ENCODE data around the gene FST.

The FST gene

GRCh38 chr5:53508125-53508524 lies 27.7 kb downstream of the FST start:
- H2BK12ac ChIP-seq (ENCODE audit: low read length) = no peak overlapping the region
- no peak overlapping the region for H3K4ac ChIP-seq (ENCODE audit: low read depth, low read length)
- H3K18ac ChIP-seq (ENCODE audit: low read length) = no peak overlapping the region
- H3K27me3 ChIP-seq (ENCODE audit: insufficient read depth, low read length) = no peaks in the 10 kb centered on the region
- no peak overlapping the region for H2AFZ ChIP-seq (ENCODE audit: insufficient read depth, low read length, poor library complexity)
- no peak overlapping the region for H4K91ac ChIP-seq (ENCODE audit: low read depth, low read length)
- H4K8ac ChIP-seq (ENCODE audit: low read depth, low read length) = no peak overlapping the region
- DNase-seq = peak; percentile 46 to 56
- peaks cover 0 to 1% of the 10 kb centered on the region in 2 experiments for H3K4me1 ChIP-seq (ENCODE audit: control insufficient read depth in 1 of 2, insufficient read depth in 2 of 2, low read length in 2 of 2)
- H3K27ac ChIP-seq (ENCODE audit: low read depth, low read length) = no peak overlapping the region
- H2BK120ac ChIP-seq (ENCODE audit: insufficient read depth, low read length, poor library complexity) = no peak overlapping the region
- no peak overlapping the region for H2AK5ac ChIP-seq (ENCODE audit: low read length)
- H3K4me3 ChIP-seq (ENCODE audit: low read depth, low read length) = no peak overlapping the region
- H3K14ac ChIP-seq (ENCODE audit: low read length) = no peak overlapping the region
- peaks cover 10% of the 10 kb centered on the region for H3K9me3 ChIP-seq (ENCODE audit: insufficient read depth, low read depth, low read length)
- no peak overlapping the region for H3K9ac ChIP-seq (ENCODE audit: low read length)
- H3K79me1 ChIP-seq (ENCODE audit: low read length) = no peaks in the 10 kb centered on the region
- no CpG with 5 or more reads among the region's 3 CpGs for WGBS (ENCODE audit: extremely low coverage, insufficient coverage, insufficient read length)
- H3K79me2 ChIP-seq (ENCODE audit: control insufficient read depth, insufficient read depth, low read length, poor library complexity) = no peaks in the 10 kb centered on the region
- no peak overlapping the region for H2BK5ac ChIP-seq (ENCODE audit: low read depth, low read length, poor library complexity)
- no peaks in the 10 kb centered on the region for H3K36me3 ChIP-seq (ENCODE audit: control insufficient read depth in 1 of 2, insufficient read depth in 2 of 2, low read length in 2 of 2)
- H3K23ac ChIP-seq (ENCODE audit: low read length) = no peak overlapping the region
- no peak overlapping the region for H4K12ac ChIP-seq (ENCODE audit: low read depth, low read length)
- no peak overlapping the region for H3K4me2 ChIP-seq (ENCODE audit: low read length)

- Histone ChIP-seq H4K8ac (ENCODE audit: low read depth, low read length) (no peak overlapping the region), H3K9me3 (ENCODE audit: insufficient read depth, low read depth, low read length) (peaks cover 10% of the 10 kb centered on the region), H3K4ac (ENCODE audit: low read depth, low read length) (no peak overlapping the region), H3K4me2 (ENCODE audit: low read length) (no peak overlapping the region), H2BK120ac (ENCODE audit: insufficient read depth, low read length, poor library complexity) (no peak overlapping the region), H4K91ac (ENCODE audit: low read depth, low read length) (no peak overlapping the region), H3K14ac (ENCODE audit: low read length) (no peak overlapping the region), H3K27ac (ENCODE audit: low read depth, low read length) (no peak overlapping the region), H4K12ac (ENCODE audit: low read depth, low read length) (no peak overlapping the region), H3K18ac (ENCODE audit: low read length) (no peak overlapping the region), H3K36me3 (ENCODE audit: control insufficient read depth in 1 of 2, insufficient read depth in 2 of 2, low read length in 2 of 2) (no peaks in the 10 kb centered on the region), H3K9ac (ENCODE audit: low read length) (no peak overlapping the region), H3K79me2 (ENCODE audit: control insufficient read depth, insufficient read depth, low read length, poor library complexity) (no peaks in the 10 kb centered on the region), H2BK5ac (ENCODE audit: low read depth, low read length, poor library complexity) (no peak overlapping the region), H2AFZ (ENCODE audit: insufficient read depth, low read length, poor library complexity) (no peak overlapping the region), H3K27me3 (ENCODE audit: insufficient read depth, low read length) (no peaks in the 10 kb centered on the region), H3K4me1 (ENCODE audit: control insufficient read depth in 1 of 2, insufficient read depth in 2 of 2, low read length in 2 of 2) (peaks cover 0 to 1% of the 10 kb centered on the region in 2 experiments), H3K79me1 (ENCODE audit: low read length) (no peaks in the 10 kb centered on the region), H3K4me3 (ENCODE audit: low read depth, low read length) (no peak overlapping the region), H2AK5ac (ENCODE audit: low read length) (no peak overlapping the region), H2BK12ac (ENCODE audit: low read length) (no peak overlapping the region), H3K23ac (ENCODE audit: low read length) (no peak overlapping the region)
- DNase-seq = peak; percentile 71 to 86
Measured at GRCh38 chr5:53512539-53512938, 32.1 kb downstream of the FST start.

GRCh38 chr5:53515988-53516387 lies 35.6 kb downstream of the FST start:
- no peak overlapping the region for H2BK5ac ChIP-seq (ENCODE audit: low read depth, low read length, poor library complexity)
- no peak overlapping the region for H4K12ac ChIP-seq (ENCODE audit: low read depth, low read length)
- H3K4me3 ChIP-seq (ENCODE audit: low read depth, low read length) = no peak overlapping the region
- no peaks in the 10 kb centered on the region for H3K36me3 ChIP-seq (ENCODE audit: control insufficient read depth in 1 of 2, insufficient read depth in 2 of 2, low read length in 2 of 2)
- no peak overlapping the region for H2AFZ ChIP-seq (ENCODE audit: insufficient read depth, low read length, poor library complexity)
- no peak overlapping the region for H4K8ac ChIP-seq (ENCODE audit: low read depth, low read length)
- H3K4ac ChIP-seq (ENCODE audit: low read depth, low read length) = no peak overlapping the region
- no peak overlapping the region for H3K27ac ChIP-seq (ENCODE audit: low read depth, low read length)
- no peak overlapping the region for H2BK12ac ChIP-seq (ENCODE audit: low read length)
- no peak overlapping the region for H4K91ac ChIP-seq (ENCODE audit: low read depth, low read length)
- no peaks in the 10 kb centered on the region for H3K27me3 ChIP-seq (ENCODE audit: insufficient read depth, low read length)
- no CpG with 5 or more reads among the region's 6 CpGs for WGBS (ENCODE audit: extremely low coverage, insufficient coverage, insufficient read length)
- H3K9me3 ChIP-seq (ENCODE audit: insufficient read depth, low read depth, low read length) = peaks cover 2% of the 10 kb centered on the region
- no peak overlapping the region for H3K14ac ChIP-seq (ENCODE audit: low read length)
- no peak overlapping the region for H3K18ac ChIP-seq (ENCODE audit: low read length)
- H2BK120ac ChIP-seq (ENCODE audit: insufficient read depth, low read length, poor library complexity) = no peak overlapping the region
- H3K9ac ChIP-seq (ENCODE audit: low read length) = no peak overlapping the region
- no peaks in the 10 kb centered on the region for H3K79me2 ChIP-seq (ENCODE audit: control insufficient read depth, insufficient read depth, low read length, poor library complexity)
- H3K4me1 ChIP-seq (ENCODE audit: control insufficient read depth in 1 of 2, insufficient read depth in 2 of 2, low read length in 2 of 2) = peaks cover 0 to 1% of the 10 kb centered on the region in 2 experiments
- no peak overlapping the region for H3K23ac ChIP-seq (ENCODE audit: low read length)
- no peak for DNase-seq
- H2AK5ac ChIP-seq (ENCODE audit: low read length) = no peak overlapping the region
- H3K79me1 ChIP-seq (ENCODE audit: low read length) = no peaks in the 10 kb centered on the region
- no peak overlapping the region for H3K4me2 ChIP-seq (ENCODE audit: low read length)

- H4K8ac ChIP-seq (ENCODE audit: low read depth, low read length) = no peak overlapping the region
- H2BK5ac ChIP-seq (ENCODE audit: low read depth, low read length, poor library complexity) = no peak overlapping the region
- H3K27me3 ChIP-seq (ENCODE audit: insufficient read depth, low read length) = no peaks in the 10 kb centered on the region
Measured at GRCh38 chr5:53520813-53521212, 40.4 kb downstream of the FST start.

More at GRCh38 chr5:53520813-53521212, 40.4 kb downstream of the FST start:
- Histone ChIP-seq H2AFZ (ENCODE audit: insufficient read depth, low read length, poor library complexity) (no peak overlapping the region), H3K23ac (ENCODE audit: low read length) (no peak overlapping the region), H3K4me3 (ENCODE audit: low read depth, low read length) (no peak overlapping the region), H3K4me1 (ENCODE audit: control insufficient read depth in 1 of 2, insufficient read depth in 2 of 2, low read length in 2 of 2) (no peaks in the 10 kb centered on the region), H3K9me3 (ENCODE audit: insufficient read depth, low read depth, low read length) (no peaks in the 10 kb centered on the region), H3K27ac (ENCODE audit: low read depth, low read length) (no peak overlapping the region), H3K14ac (ENCODE audit: low read length) (no peak overlapping the region), H3K9ac (ENCODE audit: low read length) (no peak overlapping the region), H3K36me3 (ENCODE audit: control insufficient read depth in 1 of 2, insufficient read depth in 2 of 2, low read length in 2 of 2) (no peaks in the 10 kb centered on the region), H3K4ac (ENCODE audit: low read depth, low read length) (no peak overlapping the region), H4K12ac (ENCODE audit: low read depth, low read length) (no peak overlapping the region), H2BK120ac (ENCODE audit: insufficient read depth, low read length, poor library complexity) (no peak overlapping the region), H2BK12ac (ENCODE audit: low read length) (no peak overlapping the region), H2AK5ac (ENCODE audit: low read length) (no peak overlapping the region), H3K79me1 (ENCODE audit: low read length) (no peaks in the 10 kb centered on the region), H3K79me2 (ENCODE audit: control insufficient read depth, insufficient read depth, low read length, poor library complexity) (no peaks in the 10 kb centered on the region), H3K18ac (ENCODE audit: low read length) (no peak overlapping the region), H3K4me2 (ENCODE audit: low read length) (no peak overlapping the region), H4K91ac (ENCODE audit: low read depth, low read length) (no peak overlapping the region)
- no peak for DNase-seq

All from trophoblast cell (in vitro differentiated cells and primary cell).